Measurements from ENCODE around the gene PHF13. TPM values are rescaled to one million over a fixed set of nuclear protein-coding genes. Genes with fewer than 3 reads are reported as not detected.
A peak's percentile ranks its signal among the peaks of the same experiment; 100 is the strongest.

The PHF13 gene
- polyA plus RNA-seq, 1 donor from 2014 or later: 11.0 TPM

DNA sequence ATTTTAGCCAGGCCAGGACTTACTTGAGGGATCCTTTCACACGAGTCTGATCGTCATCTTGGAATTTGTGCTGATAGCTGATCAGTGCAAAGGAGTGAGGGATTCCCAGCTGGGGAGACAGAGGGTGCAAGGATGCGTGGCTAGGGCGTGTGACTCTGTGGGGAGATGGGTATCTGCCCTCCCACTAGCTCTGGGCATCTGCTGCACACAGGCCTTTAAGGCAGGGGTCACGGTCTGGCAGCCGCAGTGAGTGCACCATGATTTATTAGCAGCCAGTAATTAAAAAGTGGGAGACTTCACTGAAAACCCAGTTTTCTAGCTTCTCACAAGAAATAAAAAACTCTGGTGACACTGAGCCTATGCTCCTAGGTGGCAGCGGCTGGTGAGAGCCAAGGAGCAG lies 31.5 kb downstream of the PHF13 start:
- no peak overlapping the region for H3K27ac ChIP-seq (ENCODE audit: low read length)
- H3K9me2 ChIP-seq (ENCODE audit: insufficient read depth, low read length): no peaks in the 10 kb centered on the region
- H3K9ac ChIP-seq (ENCODE audit: low read length): no peak overlapping the region
- no peaks in the 10 kb centered on the region for H3K27me3 ChIP-seq (ENCODE audit: insufficient read depth, low read depth, low read length)
- no peak overlapping the region for H3K4me3 ChIP-seq (ENCODE audit: low read length)
- no peak overlapping the region for H3K4me2 ChIP-seq (ENCODE audit: low read length)
- H3F3A ChIP-seq (ENCODE audit: insufficient read depth, low read length, poor library complexity, severe bottlenecking): no peaks in the 10 kb centered on the region
- H2AFZ ChIP-seq (ENCODE audit: low read depth, low read length): no peak overlapping the region
- no peak for TF ChIP-seq POLR2AphosphoS5 (IDR thresholded peaks at IDR 0.05)
- TF ChIP-seq EZH2 (IDR thresholded peaks at IDR 0.05; ENCODE audit: borderline replicate concordance, insufficient read depth, low read length, poor library complexity, severe bottlenecking): no peak
- TF ChIP-seq, protein P1, sequence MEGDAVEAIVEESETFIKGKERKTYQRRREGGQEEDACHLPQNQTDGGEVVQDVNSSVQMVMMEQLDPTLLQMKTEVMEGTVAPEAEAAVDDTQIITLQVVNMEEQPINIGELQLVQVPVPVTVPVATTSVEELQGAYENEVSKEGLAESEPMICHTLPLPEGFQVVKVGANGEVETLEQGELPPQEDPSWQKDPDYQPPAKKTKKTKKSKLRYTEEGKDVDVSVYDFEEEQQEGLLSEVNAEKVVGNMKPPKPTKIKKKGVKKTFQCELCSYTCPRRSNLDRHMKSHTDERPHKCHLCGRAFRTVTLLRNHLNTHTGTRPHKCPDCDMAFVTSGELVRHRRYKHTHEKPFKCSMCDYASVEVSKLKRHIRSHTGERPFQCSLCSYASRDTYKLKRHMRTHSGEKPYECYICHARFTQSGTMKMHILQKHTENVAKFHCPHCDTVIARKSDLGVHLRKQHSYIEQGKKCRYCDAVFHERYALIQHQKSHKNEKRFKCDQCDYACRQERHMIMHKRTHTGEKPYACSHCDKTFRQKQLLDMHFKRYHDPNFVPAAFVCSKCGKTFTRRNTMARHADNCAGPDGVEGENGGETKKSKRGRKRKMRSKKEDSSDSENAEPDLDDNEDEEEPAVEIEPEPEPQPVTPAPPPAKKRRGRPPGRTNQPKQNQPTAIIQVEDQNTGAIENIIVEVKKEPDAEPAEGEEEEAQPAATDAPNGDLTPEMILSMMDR (IDR thresholded peaks at IDR 0.05; ENCODE audit: poor library complexity, severe bottlenecking): no peak
- no peak for TF ChIP-seq RAD21 (conservative IDR thresholded peaks at IDR 0.05)
- TF ChIP-seq MXI1 (conservative IDR thresholded peaks at IDR 0.05; ENCODE audit: poor library complexity, severe bottlenecking): no peak
- no peak for TF ChIP-seq TAF1 (IDR thresholded peaks at IDR 0.05; ENCODE audit: low read depth)
- no peak for TF ChIP-seq SMC3 (conservative IDR thresholded peaks at IDR 0.05; ENCODE audit: poor library complexity)
- TF ChIP-seq EP300 (conservative IDR thresholded peaks at IDR 0.05; ENCODE audit: poor library complexity, severe bottlenecking): no peak
- TF ChIP-seq, protein P2, sequence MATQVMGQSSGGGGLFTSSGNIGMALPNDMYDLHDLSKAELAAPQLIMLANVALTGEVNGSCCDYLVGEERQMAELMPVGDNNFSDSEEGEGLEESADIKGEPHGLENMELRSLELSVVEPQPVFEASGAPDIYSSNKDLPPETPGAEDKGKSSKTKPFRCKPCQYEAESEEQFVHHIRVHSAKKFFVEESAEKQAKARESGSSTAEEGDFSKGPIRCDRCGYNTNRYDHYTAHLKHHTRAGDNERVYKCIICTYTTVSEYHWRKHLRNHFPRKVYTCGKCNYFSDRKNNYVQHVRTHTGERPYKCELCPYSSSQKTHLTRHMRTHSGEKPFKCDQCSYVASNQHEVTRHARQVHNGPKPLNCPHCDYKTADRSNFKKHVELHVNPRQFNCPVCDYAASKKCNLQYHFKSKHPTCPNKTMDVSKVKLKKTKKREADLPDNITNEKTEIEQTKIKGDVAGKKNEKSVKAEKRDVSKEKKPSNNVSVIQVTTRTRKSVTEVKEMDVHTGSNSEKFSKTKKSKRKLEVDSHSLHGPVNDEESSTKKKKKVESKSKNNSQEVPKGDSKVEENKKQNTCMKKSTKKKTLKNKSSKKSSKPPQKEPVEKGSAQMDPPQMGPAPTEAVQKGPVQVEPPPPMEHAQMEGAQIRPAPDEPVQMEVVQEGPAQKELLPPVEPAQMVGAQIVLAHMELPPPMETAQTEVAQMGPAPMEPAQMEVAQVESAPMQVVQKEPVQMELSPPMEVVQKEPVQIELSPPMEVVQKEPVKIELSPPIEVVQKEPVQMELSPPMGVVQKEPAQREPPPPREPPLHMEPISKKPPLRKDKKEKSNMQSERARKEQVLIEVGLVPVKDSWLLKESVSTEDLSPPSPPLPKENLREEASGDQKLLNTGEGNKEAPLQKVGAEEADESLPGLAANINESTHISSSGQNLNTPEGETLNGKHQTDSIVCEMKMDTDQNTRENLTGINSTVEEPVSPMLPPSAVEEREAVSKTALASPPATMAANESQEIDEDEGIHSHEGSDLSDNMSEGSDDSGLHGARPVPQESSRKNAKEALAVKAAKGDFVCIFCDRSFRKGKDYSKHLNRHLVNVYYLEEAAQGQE (IDR thresholded peaks at IDR 0.05; ENCODE audit: borderline replicate concordance): no peak
- H4K20me1 ChIP-seq (ENCODE audit: insufficient read depth): no peaks in the 10 kb centered on the region
- H3K9me3 ChIP-seq (ENCODE audit: low read length): no peaks in the 10 kb centered on the region
- no peaks in the 10 kb centered on the region for H3K79me2 ChIP-seq (replicated peaks; ENCODE audit: insufficient read depth, low read length)
- H3K36me3 ChIP-seq (ENCODE audit: insufficient read depth, low read length): no peaks in the 10 kb centered on the region

DNA sequence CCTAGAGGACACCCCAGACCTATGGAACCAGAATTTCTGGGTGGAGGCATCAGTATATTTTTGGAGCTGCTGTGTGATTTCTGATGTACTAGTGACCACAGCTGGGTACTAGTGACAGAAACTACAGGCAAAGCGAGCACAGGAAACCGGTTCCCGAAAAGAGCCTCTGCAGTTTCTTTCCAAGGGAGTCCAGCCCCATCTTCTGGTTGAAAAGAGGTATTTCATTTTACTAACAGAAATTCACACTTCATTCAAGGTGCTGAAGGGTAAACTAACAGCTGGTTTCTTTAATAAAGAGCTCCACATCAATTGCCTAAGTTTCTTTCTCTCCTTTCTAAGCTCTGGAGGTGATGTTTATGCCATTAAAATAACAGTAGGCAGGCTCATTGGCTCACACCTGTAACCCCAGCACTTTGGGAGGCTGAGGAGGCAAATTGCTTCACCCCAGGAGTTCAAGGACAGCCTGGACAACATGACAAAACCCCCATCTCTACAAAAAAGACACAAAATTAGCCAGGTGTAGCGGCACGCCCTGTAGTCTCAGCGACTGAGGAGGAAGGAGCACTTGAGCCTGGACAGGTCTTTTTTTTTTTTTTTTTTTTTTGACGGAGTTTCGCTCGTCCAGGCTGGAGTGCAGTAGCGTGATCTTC lies 33.1 kb downstream of the PHF13 start:
- H3K27ac ChIP-seq (ENCODE audit: low read length): no peak overlapping the region

More for the DNA sequence above, 33.1 kb downstream of the PHF13 start:
- Histone ChIP-seq H3K79me2 (replicated peaks; ENCODE audit: insufficient read depth, low read length) (no peaks in the 10 kb centered on the region), H3K4me3 (ENCODE audit: low read length) (no peak overlapping the region), H3K9me3 (ENCODE audit: low read length) (no peaks in the 10 kb centered on the region), H3K27me3 (ENCODE audit: insufficient read depth, low read depth, low read length) (no peaks in the 10 kb centered on the region), H3K9ac (ENCODE audit: low read length) (no peak overlapping the region), H3K4me2 (ENCODE audit: low read length) (no peak overlapping the region), H4K20me1 (ENCODE audit: insufficient read depth) (no peaks in the 10 kb centered on the region), H2AFZ (ENCODE audit: low read depth, low read length) (no peak overlapping the region), H3K36me3 (ENCODE audit: insufficient read depth, low read length) (no peaks in the 10 kb centered on the region), H3F3A (ENCODE audit: insufficient read depth, low read length, poor library complexity, severe bottlenecking) (no peaks in the 10 kb centered on the region), H3K9me2 (ENCODE audit: insufficient read depth, low read length) (no peaks in the 10 kb centered on the region)
- TF ChIP-seq POLR2AphosphoS5 (IDR thresholded peaks at IDR 0.05) (no peak), SMC3 (conservative IDR thresholded peaks at IDR 0.05; ENCODE audit: poor library complexity) (peak; percentile 61), TAF1 (IDR thresholded peaks at IDR 0.05; ENCODE audit: low read depth) (no peak), RAD21 (conservative IDR thresholded peaks at IDR 0.05) (peak; percentile 71), MXI1 (conservative IDR thresholded peaks at IDR 0.05; ENCODE audit: poor library complexity, severe bottlenecking) (no peak)
- TF ChIP-seq, protein P2 (IDR thresholded peaks at IDR 0.05; ENCODE audit: borderline replicate concordance): no peak
- TF ChIP-seq, protein P1 (IDR thresholded peaks at IDR 0.05; ENCODE audit: poor library complexity, severe bottlenecking): peak; percentile 71
